Measurements from ENCODE around the gene ARSB.

Gene ARSB

GRCh38 chr5:78799266-78800017 lies 185.7 kb downstream of the ARSB start:
- DNase-seq, result no peak

GRCh38 chr5:78798673-78799029 lies 186.5 kb downstream of the ARSB start:
- DNase-seq, result no peak

DNA sequence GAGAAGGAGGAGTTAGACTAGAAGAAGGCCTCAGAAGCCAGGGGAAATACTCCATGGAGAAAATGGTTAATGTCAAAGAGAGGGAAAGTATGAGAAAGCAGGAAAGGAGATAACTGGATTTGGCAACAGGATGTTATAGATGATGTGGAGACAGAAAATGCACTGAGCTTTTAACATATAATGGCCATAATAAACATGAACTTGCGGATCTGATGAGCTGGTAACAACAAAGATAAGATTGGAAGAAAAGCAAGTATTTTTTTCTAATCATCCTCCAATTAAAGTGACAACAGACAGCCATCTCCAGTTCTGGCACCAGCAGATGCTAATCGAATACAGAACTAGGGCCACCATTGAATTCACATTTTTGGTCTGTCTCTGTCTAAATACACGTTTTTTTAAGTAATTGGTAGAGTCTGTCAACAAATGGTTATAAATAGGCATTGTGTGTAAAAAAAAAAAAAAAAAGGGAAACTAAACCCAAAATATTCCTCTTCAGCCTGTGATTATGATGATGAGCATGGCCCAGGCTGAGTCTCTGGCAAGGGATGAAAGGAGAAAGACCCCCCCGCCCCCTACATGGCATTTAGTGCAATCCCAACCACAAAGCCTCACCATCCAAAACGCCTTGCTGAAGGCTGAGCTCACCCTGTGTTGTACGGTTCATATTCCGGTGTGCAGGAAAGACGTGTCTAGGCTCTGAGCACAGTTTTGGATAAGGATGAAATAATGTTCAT lies 187.0 kb downstream of the ARSB start:
- no peak for DNase-seq

- DNase-seq, result no peak
Measured at GRCh38 chr5:78795757-78796156, 189.4 kb downstream of the ARSB start.

DNA sequence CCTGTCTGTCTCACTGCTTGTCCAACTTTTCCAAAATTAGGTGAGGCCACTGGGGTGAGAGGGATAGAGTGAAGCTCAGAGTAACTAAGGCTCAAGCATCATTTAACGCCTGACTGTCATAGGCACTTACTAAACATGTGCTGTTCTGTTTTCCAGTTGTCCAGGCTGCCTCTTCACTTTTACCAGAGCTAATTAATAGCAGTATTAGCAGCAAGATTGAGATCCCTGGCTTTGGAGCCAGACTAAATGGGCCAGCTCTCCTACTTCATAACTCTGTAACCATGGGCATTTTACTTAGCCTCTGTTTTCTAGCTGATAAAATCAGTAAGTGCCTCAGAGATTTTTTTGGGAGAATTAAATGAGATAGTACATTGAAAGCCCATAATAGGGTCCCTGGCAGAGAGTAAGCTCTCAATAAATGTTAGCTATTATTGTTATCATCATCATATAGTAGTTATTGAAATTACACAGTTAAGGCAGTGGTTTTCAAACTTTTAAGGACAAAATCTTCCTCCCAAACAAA lies 190.4 kb downstream of the ARSB start:
- DNase-seq, result no peak

DNA sequence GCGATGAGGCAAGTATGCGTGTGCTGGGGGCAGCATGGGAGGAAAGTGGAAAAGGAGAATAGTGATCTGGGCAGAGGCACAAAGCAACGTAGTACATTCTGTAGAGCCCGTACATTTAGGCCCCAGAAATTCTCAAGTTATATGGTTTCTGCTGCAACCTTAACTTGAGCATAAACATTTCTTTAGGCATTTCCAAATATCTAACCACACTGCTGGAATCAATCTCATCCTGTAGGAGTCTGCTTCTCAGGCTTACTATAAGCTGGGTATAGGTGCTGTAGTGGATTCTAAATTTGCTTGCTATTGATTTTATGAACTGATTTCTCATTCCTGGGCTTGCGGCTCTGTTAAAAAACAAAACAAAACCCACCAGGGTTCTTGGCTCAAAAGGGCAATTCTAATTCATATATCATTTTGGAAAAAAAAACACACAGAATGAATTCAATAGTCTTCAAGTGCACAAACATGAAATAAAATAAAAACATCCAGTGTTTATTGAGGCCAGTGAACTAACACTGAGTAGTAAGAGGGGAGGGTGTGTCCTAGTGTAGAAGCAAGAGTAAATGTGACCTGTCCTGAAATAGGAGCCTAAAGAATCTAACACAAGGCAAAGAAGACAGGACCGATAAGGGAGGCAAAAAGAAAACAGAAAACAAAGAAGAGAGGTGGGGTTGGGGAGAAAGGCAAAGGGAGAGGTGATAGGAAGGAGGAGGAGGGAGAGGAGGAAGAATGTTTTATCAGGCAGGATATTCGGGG lies 191.0 kb downstream of the ARSB start:
- DNase-seq, result no peak

GRCh38 chr5:78792345-78793055 lies 192.6 kb downstream of the ARSB start:
- no peak for DNase-seq

DNA sequence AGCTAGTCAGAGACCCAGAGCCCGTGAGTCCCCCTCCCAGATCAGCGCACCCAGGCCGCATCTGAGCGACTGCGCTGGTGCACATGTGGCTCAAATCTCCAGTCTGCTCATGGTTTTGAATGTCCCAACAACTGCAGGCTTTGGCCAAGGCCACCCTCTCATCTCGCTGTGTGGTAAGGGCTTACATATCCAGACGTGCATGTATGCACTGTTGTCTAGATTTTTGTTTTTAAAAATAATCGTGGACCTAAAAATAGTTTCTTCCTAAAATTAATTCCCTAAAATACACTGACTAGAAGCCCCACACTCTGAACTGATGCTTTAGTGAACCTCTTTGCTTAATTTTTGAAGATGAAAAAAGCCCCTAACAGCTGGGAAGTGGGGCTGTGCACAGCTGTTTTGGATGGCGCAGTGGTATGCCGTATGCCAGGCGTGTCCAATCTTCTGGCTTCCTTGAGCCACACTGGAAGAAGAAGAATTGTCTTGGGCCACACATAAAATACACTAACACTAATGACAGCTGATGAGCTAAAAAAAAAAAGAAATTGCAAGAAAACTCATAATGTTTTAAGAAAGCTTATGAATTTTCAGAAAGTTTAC lies 193.5 kb downstream of the ARSB start:
- DNase-seq, result no peak

DNA sequence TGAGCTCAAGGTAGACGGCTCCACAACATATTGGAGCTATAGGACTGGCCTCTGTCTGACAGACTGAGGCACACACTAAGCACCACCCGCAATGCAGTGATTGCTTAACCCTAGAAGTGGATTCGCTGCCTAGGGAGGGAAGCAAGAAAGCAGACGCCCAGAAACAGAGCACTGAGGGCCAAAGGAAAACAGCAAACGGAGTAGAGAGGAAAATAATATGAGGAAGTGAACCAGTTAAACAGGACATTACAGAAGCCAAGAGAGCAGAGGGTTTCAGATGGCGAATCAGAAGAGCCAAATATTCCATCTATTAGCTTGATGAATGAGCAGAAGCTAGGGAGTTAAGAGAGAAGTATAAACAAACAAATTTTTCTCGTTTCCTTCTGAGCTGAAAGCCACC lies 197.3 kb downstream of the ARSB start:
- DNase-seq, result no peak

DNA sequence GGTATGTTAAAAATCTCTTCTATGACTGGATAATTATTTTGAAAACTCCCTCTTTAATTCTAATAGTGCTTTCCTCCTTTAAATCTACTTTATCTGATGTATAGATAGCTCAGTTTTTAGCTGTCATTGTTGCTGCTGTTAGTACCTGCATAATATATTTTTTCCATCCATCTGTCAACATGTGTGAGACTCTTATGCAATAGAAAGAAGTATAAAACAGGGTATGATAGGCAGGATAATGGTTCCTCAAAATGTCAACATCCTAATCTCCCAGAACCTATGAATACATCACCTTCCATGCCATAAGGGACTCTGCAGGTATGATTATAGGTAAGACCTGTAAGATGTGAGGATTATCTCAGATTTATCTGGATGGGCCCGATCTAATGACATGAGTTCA lies 199.7 kb downstream of the ARSB start:
- DNase-seq, result no peak

- DNase-seq, result no peak
Measured at GRCh38 chr5:78783434-78784130, 201.5 kb downstream of the ARSB start.

DNA sequence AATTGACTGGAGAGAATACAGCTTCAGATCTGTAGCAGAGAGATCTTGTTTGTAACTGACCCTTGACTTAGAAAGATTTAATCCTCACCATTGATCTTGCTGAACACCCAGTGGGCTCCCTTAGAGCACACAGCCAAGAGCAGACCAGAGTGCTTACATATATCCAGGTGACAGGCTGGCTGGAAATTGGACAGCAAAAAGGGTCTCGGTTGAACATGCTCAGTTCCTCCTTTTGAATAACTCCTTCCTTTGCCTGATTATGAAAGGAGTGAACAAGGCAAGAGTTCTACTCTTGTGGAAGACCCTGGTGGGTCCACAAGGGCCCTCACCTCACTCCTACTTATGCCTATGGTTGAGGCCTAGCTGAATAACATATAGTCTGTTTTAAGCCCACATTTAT lies 202.4 kb downstream of the ARSB start:
- no peak for DNase-seq

DNA sequence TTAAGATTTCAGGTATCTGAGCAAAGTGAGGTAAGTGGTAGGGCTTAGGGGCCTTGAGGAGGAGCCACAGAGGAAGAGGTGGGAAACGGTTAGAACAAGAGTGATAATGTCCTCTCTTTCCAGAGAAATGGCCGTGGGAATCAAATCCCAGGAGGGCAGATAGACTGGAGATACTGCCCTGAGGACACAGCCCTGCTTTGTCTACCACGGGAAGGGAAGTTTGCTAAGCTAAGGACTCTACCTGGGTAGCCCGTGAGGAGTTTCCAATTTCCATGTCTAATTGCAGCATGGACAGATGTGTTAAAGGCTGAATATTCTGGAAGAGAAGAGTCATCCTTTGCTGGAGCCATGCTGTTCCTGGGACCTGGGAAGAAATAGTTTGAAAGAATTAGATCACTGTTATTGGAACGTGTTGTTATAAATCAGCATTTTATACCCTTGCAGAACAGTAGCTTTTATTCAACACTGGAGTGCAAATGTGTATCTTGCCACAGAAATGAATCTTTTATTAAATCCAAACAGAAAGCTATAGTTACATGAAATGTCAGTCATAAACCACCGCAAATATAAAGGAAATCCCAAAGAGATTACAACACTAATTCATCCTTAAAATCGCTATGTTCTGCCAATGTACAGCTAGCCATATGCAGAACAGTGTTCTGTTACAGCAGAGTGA lies 203.4 kb downstream of the ARSB start:
- DNase-seq, result no peak

- no peak for DNase-seq
Measured at GRCh38 chr5:78779771-78780616, 205.1 kb downstream of the ARSB start.

DNA sequence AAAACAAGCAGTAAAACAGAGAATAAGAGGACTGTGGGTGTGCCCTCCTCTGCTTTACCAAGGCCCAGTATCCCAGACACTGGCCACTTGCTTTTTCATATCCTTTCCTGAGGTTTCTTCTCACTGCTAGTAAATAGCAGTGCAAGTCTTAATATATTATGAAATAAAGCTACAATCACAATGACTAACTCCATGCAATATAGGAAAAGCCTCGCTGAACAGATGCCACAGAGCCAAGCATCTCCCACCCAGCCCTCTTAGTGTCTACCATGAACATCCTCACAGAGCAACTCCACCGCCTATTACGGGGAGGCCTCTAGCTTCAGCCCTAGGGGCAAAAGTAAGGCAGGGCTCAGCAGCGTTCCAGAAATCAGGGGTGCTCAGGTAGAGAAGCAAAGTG lies 205.8 kb downstream of the ARSB start:
- no peak for DNase-seq

- DNase-seq, result no peak
Measured at GRCh38 chr5:78778538-78778937, 206.6 kb downstream of the ARSB start.

DNA sequence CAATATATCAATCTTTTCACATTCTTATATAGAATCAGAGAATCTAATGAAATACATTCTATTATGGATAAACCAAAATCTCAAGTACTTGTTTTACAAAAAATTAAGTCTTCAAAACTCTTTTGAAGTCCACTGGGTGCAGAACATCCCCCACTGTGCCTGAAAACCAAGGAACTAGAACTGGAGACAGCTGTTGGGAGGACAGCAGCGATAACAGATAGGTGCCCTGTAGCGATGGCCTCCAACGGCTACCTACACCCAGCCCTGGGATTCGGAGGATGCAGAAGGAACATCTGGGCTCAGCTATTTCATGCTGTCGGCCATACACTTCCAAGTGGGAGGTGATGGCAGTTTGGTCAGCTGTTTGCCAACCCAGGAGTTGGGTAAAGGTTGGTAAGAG lies 207.2 kb downstream of the ARSB start:
- no peak for DNase-seq

DNA sequence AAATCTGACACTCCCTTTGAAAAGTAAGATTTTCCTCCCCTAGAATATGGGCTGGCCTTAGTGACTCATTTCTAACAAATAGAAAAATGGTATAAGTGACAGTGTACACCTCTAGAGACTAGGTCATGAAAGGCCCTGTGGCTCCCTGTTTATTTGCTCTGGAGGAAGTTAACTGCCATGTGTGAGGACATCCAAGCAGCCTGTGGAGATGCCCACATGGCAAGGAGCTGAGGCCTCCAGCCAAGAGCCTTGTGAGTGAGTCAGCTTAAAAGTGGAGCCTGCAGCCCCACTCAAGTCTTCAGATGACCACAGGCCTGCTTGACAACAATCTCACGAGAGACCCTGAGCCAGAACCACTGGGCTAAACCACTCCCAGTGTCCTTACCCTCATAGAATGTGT lies 208.5 kb downstream of the ARSB start:
- DNase-seq, result no peak

GRCh38 chr5:78773655-78774054 lies 211.5 kb downstream of the ARSB start:
- DNase-seq, result no peak

Data from stimulated activated CD4-positive, alpha-beta T cell treated with anti-CD3 and anti-CD28 coated beads, Interleukin-4, amount 100 ng/mL, for 4 hours (primary cell).